ENCODE data around the gene BABAM1.

The BABAM1 gene

DNA sequence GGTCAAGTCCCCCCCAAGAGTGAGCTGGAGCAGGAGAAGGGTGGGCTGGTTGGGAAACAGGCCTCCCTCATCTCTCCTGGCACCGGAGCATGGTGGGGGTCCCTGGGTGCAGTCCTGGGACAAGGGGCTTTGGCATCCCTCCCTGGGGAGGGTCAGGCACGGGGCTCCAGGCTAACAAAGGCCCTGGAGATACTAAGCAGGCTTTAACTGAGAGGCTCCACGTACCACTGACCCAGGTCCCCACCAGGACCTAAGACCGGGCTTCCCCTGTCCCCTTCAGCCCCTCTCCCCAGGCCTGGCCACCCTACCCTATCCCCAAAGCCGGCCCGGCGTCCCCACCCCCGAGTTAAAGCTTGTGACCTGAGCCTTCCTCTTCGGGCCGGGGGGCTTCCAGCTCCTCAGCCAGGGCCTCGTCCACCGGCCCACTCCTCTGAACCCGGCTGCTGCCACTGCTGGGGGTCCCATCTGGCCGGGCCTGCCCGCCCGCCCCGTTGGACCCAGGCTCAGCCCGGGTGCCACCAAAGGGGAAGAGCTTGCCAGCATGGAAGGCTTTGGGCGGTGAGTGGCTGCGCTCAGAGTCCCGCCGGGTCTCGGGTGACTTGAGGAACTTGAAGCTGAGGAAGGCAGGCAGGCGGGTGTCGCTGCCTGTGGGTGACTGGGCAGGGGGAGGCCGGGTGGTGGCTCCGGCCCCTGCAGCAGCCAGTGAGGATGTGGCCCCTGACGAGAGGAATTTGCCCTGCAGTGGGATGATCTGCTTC, 57.3 kb downstream of the BABAM1 start:
- FAIRE-seq = no peak

DNA sequence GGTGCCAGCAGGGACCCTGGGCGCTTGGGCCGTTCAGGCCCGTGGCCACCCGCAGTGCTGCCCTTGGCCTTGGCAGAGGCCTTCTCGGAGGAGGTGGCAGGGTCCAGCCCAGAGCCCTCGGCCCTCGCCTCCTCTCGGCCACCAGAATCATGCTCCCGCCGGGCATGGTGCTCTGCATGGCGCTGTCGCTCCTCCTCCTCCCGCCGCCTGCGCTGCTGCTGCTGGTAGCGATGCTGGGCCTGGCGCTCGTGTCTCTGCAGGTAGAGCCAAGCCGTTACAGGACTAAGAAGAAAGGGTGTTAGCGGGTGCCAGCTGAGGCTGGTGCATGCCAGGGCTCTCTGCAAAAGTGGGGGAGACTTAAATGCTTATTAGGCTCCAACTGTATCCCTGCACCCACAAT, 57.9 kb downstream of the BABAM1 start:
- FAIRE-seq = no peak

GRCh38 chr19:17325881-17326594, 58.8 kb downstream of the BABAM1 start:
- no peak for FAIRE-seq

DNA sequence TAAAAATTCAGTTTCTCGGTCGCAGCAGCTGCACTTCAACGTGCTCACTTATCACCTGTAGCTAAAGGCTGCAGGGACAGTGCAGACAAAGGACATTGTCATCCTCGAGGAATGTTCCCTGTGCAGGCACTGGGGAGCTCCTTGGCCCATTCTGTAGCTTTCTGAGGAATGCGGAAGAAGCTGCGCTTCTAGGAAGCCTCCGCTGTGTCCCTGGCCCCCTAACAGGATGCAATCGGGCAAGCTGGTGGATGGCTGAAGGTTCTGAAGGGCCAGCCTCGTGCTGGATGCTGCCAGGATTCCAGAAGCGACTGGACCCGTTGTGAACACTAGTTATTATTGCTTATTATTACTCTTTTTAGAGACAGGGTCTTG, 59.3 kb downstream of the BABAM1 start:
- FAIRE-seq = no peak

DNA sequence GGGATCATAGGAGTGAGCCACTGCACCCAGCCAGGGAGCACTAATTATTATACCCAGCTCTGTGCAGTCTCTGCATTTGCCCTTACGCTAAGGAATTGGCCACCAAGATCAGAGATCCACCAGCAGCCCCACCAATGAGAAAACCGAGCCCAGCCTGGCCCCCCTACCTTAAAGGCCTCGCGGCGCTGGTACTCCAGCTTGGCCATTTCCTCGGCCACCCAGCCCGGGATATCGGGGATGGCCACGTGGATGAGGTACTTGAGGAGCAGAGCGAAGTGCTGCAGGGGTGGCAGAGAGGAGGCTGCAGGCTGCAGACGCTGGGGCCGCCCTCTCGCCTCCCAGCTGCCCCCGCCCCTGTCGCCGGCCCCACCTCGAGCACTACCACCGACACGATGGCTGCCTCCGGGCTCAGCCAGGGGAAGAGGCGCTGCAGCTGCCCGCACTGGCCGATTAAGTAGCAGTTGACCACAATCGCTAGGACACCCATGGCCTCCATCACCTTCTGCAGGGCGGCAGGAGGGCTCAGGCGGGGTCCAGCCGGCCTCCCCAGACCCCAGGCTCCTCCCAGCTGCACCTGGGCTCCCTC, 59.9 kb downstream of the BABAM1 start:
- FAIRE-seq = no peak

DNA sequence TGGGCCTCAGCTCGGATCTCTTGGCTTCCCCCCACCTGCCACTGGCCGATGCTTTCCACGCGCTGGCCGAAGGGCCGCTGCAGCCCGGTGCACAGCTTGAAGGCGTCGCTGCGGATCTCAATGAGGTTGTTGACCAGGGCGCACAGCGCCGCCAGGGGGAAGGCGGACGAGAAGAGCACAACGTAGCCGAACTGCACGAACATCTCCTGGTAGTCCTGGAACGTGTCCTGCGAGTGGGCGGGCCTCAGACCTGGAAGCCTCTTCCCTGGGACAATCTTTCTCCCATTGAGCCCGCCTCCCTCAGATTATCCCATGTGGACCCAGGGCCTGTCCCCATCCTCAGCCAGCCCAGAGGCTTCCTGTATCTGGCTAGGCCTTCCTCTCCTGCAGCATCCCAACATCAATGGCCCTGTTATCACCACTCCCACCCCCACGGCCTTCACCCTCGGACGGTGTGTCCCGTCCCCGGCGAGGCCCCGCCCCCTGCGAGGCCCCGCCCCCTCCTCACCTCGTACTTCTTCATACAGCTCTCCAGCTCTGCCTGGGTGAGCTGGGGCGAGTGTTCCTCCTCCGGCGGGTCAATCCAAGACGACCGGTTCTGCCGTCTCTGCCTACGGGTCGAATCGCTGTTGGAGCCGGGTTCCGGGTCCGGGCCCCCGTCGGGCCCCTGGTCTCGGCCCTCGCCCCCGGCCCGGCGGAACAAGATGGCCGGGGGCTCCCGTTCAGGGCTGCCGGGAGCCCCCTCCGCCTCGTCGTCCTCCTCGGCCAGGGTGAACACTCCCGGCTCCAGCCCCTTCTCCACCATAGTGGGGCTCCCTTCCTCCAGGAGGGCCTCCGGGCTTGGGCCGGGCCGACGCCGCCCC, 60.6 kb downstream of the BABAM1 start:
- no peak for FAIRE-seq

All from colon (tissue), 2 donors.